ENCODE results near the gene MYOF. TPM values are rescaled to one million over a fixed set of nuclear protein-coding genes. Genes with fewer than 3 reads are reported as not detected.

MYOF gene
- total and polyA plus RNA-seq, 9 of the 15 experiments (the other 6 are each of a cell fraction or from before 2014, with no cell fraction given): 0.06 to 0.27 TPM; not detected in 7

- DNase-seq (ENCODE audit: extremely low read depth in 1 of 4, low spot score in 3 of 4) (no peak), ATAC-seq (no peak), FAIRE-seq (no peak)
- BruUV-seq (replicated peaks): no TSS peak
- Histone ChIP-seq H4K20me1 (replicated peaks; ENCODE audit: control insufficient read depth, insufficient read depth, low read length) (no peaks in the 10 kb centered on the region), H3K27me3 (ENCODE audit: control insufficient read depth in 2 of 2, insufficient read depth in 2 of 2, low read length in 2 of 2) (peaks cover 0 to 32% of the 10 kb centered on the region in 2 experiments; a peak in 2 of 5 replicates), H3K9me1 (ENCODE audit: control insufficient read depth, insufficient read depth, low read length) (no peaks in the 10 kb centered on the region), H3K9me3 (replicated peaks; ENCODE audit: control insufficient read depth, insufficient read depth, low read depth, low read length) (no peaks in the 10 kb centered on the region), H2AFZ (ENCODE audit: low read depth, low read length) (no peak overlapping the region), H3K27ac (ENCODE audit: extremely low read depth, low read depth, low read length) (no peak overlapping the region), H3K4me1 (replicated peaks in 1 of 2; ENCODE audit: control insufficient read depth in 2 of 2, insufficient read depth in 2 of 2, low read length in 2 of 2) (no peaks in the 10 kb centered on the region), H3K36me3 (ENCODE audit: control insufficient read depth, insufficient read depth, low read length) (no peaks in the 10 kb centered on the region), H3K4me3 (no peak overlapping the region), H3K4me2 (ENCODE audit: insufficient read depth, low read length) (no peak overlapping the region), H3K79me2 (ENCODE audit: control insufficient read depth, insufficient read depth, low read length) (no peaks in the 10 kb centered on the region), H3K9ac (ENCODE audit: insufficient read depth in 1 of 2, low read depth in 2 of 2, low read length in 2 of 2) (no peak overlapping the region)
- CTCF ChIA-PET (ENCODE audit: low intra/inter-chr PET ratio): no interaction called here
- POLR2A ChIA-PET: no interaction called here
- in situ Hi-C loops (cut with MboI): loop anchor here (5.0 kb wide), 1 partner anchor 98 kb away; the partner anchor contains the start of gene MYOF
- 6% methylated on average over 6 of the region's 7 CpGs for WGBS (ENCODE audit: insufficient coverage, low coverage, missing lambda C conversion rate)
- intact Hi-C loops (cut with micrococcal nuclease): no loop called here
- TF ChIP-seq STAT6 (CRISPR knock-in tag; IDR thresholded peaks at IDR 0.05) (no peak), ZNF717 (CRISPR knock-in tag; IDR thresholded peaks at IDR 0.05) (no peak), ZNF707 (CRISPR knock-in tag; conservative IDR thresholded peaks at IDR 0.05) (no peak), TRIM28 (IDR thresholded peaks at IDR 0.05) (no peak), BCL6 (CRISPR knock-in tag; IDR thresholded peaks at IDR 0.05) (no peak)
Measured at GRCh38 chr10:93384006-93384405, 98.1 kb downstream of the MYOF start.

Data from K562 (cell line).